PFSK-1 (cell line): ENCODE data around the gene SEZ6.

Source experiments
- FOXP2 ChIP-seq: optimal IDR thresholded peaks from 2 replicates; pipeline ENCODE3; 2011; ENCODE audit warnings: borderline replicate concordance, control low read depth, inconsistent platforms; ENCODE audit not compliant: insufficient read depth; ENCODE audit errors: extremely low read length, extremely low read depth
- POLR2AphosphoS5 ChIP-seq: IDR thresholded peaks from 2 replicates; pipeline ENCODE4 v1.6.1; 2012; ENCODE audit warnings: low read depth, mild to moderate bottlenecking, control low read depth, low read length, moderate library complexity
- SIN3A ChIP-seq: IDR thresholded peaks from 2 replicates; pipeline ENCODE4 v1.6.1; 2012; ENCODE audit warnings: mild to moderate bottlenecking, low read length, moderate library complexity, borderline replicate concordance; ENCODE audit not compliant: insufficient read depth
- TAF1 ChIP-seq: IDR thresholded peaks from 2 replicates; pipeline ENCODE4 v1.6.1; 2012; ENCODE audit warnings: low read length, control low read depth, borderline replicate concordance; ENCODE audit not compliant: insufficient read depth
- TF ChIP-seq, protein P1 (sequence below), 2 experiments: IDR thresholded peaks; 2 replicates each; pipeline versions ENCODE4 v1.6.1 to v1.8.0; 2011 to 2012; ENCODE audit warnings: low read depth in 2 of 2, low read length in 2 of 2, control low read depth in 1 of 2, inconsistent platforms in 1 of 2, mild to moderate bottlenecking in 1 of 2, moderate library complexity in 1 of 2; ENCODE audit not compliant: insufficient read depth in 1 of 2

The SEZ6 gene

DNA sequence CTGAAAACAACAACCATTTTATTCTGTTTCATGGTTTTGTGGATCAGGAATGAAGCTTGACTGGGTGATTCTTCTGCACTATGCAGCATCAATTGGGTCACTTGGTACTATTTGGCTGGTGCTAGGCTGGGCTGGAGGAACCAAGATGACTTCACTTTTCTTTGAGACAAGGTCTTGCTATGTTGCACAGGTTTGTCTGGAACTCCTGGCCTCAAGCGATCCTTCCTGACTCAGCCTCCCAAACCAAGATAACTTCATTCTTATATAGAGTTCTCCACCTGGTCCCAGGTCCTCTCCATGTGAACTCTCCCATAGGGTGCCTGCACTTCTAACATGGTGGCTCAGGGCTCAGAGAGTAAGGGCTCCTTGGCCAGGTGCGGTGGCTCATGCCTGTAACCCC is 35.3 kb upstream of the SEZ6 start:
- no peak for TF ChIP-seq FOXP2
- TF ChIP-seq TAF1 = no peak
- no peak for TF ChIP-seq SIN3A
- TF ChIP-seq POLR2AphosphoS5 = no peak
- TF ChIP-seq, protein P1, sequence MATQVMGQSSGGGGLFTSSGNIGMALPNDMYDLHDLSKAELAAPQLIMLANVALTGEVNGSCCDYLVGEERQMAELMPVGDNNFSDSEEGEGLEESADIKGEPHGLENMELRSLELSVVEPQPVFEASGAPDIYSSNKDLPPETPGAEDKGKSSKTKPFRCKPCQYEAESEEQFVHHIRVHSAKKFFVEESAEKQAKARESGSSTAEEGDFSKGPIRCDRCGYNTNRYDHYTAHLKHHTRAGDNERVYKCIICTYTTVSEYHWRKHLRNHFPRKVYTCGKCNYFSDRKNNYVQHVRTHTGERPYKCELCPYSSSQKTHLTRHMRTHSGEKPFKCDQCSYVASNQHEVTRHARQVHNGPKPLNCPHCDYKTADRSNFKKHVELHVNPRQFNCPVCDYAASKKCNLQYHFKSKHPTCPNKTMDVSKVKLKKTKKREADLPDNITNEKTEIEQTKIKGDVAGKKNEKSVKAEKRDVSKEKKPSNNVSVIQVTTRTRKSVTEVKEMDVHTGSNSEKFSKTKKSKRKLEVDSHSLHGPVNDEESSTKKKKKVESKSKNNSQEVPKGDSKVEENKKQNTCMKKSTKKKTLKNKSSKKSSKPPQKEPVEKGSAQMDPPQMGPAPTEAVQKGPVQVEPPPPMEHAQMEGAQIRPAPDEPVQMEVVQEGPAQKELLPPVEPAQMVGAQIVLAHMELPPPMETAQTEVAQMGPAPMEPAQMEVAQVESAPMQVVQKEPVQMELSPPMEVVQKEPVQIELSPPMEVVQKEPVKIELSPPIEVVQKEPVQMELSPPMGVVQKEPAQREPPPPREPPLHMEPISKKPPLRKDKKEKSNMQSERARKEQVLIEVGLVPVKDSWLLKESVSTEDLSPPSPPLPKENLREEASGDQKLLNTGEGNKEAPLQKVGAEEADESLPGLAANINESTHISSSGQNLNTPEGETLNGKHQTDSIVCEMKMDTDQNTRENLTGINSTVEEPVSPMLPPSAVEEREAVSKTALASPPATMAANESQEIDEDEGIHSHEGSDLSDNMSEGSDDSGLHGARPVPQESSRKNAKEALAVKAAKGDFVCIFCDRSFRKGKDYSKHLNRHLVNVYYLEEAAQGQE (IDR thresholded peaks at IDR 0.05; ENCODE audit: insufficient read depth in 1 of 2, low read depth in 2 of 2, low read length in 2 of 2) = no peak

DNA sequence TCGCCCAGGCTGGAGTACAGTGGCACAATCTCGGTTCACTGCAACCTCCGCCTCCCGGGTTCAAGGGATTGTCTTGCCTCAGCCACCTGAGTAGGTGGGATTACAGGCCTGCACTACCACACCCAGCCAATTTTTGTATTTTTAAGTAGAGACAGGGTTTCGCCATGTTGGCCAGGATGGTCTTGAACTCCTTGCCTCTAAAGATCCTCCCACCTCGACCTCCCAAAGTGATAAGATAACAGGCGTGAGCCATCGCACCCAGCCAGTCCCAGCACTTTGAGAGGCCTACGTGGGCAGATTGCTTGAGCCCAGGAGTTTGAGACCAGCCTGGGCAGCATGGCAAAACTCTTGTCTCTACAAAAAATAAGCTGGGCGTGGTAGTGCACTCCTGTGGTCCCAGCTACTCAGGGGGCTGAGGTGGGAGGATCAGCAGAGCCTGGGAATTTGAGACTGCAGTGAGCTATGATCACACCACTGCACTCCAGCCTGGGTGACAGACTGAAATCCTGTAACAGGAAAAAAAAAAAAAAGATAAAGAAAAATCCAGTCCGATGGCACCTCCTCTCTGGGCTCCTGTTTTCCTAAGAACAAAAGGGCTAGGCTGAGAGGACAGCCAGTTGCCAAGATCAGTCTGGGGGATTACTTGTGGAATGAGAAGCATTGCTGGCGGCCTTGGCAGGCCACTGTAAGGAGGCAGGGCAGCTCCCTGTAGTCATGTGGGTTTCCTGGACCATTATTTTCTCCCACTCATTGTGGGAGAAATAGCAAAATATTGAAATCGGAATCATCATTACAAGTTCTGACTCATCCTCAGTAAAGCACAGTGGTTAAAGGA is 34.1 kb upstream of the SEZ6 start:
- TF ChIP-seq SIN3A = no peak
- no peak for TF ChIP-seq FOXP2
- no peak for TF ChIP-seq POLR2AphosphoS5
- TF ChIP-seq, protein P1 (IDR thresholded peaks at IDR 0.05; ENCODE audit: insufficient read depth in 1 of 2, low read depth in 2 of 2, low read length in 2 of 2) = no peak
- TF ChIP-seq TAF1 = no peak

DNA sequence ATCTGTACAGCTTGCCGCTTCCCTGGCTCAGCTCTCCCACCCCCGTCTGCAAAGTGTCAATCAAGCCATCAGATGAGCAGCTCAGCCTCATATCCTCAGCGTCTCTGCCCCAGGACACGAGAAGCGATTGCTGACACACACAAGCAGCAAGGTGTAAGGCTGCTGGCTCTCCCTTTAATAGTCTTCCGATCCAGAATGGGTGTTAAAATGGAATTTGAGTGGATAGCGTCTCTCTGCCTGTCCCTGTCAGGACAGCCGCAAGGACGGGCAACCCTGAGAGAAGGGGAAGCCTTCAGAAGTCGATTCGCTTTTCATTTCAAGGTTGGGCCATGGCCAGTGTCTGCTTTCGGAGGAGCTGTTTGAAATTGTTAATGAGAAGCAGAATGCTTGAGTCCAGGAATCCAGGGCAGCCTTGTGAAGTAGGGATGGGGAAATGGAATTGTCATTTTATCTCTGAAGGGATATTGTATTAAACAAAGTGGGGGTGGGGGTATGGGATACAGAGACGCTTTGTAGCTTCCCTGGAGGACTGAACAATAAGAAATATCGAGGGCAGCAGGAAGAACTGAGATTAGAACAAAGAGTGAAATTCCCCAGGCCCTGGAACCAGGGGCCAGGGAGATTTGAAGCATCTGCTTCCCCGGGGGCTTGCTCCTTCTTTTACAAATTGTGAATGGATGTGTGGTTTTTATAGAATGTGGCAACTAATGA is 32.4 kb upstream of the SEZ6 start:
- TF ChIP-seq, protein P1 (IDR thresholded peaks at IDR 0.05; ENCODE audit: insufficient read depth in 1 of 2, low read depth in 2 of 2, low read length in 2 of 2) = no peak
- TF ChIP-seq POLR2AphosphoS5 (no peak), TAF1 (no peak), FOXP2 (no peak), SIN3A (no peak)

DNA sequence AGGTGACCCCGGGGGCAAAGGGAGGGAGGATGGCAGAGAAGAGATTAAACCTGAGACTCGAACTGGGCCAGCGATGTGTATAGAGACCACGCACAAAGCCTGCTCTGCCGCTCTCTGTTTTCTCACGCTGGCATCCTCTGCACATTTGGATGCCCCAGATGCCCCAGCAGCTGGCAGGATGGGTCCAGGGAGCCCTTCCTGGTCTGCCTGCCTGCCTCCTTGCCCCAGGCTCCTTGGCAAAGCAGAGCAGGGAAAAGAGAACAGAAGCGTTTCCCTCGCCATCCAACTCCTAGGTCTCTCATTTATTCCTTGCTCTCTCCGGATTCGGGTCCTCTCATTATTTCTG is 31.9 kb upstream of the SEZ6 start:
- no peak for TF ChIP-seq SIN3A
- TF ChIP-seq TAF1 = no peak
- TF ChIP-seq, protein P1 (IDR thresholded peaks at IDR 0.05; ENCODE audit: insufficient read depth in 1 of 2, low read depth in 2 of 2, low read length in 2 of 2) = no peak
- TF ChIP-seq POLR2AphosphoS5 = no peak
- TF ChIP-seq FOXP2 = no peak
